HUES64 (cell line): ENCODE measurements around the gene MRRF.
"Not testable (repeated sequence)": the region's sequence is repeated elsewhere in the genome, so short reads cannot be mapped to it uniquely, and the experiment has no call there.

Experiments
- H3K27ac ChIP-seq: 2 replicates; pipeline ENCODE4 v1.7.0; 2013; ENCODE audit warnings: low read depth, low read length, inconsistent platforms
- H3K27me3 ChIP-seq: 2 replicates; pipeline ENCODE4 v1.6.1; 2013; ENCODE audit warnings: mild to moderate bottlenecking, low read length; ENCODE audit not compliant: insufficient read depth
- H3K36me3 ChIP-seq: 2 replicates; pipeline ENCODE4 v1.6.1; 2013; ENCODE audit warnings: mild to moderate bottlenecking, low read length; ENCODE audit not compliant: insufficient read depth
- H3K4me1 ChIP-seq: 2 replicates; pipeline ENCODE4 v1.6.1; 2013; ENCODE audit warnings: mild to moderate bottlenecking, low read length, moderate library complexity; ENCODE audit not compliant: insufficient read depth
- H3K4me3 ChIP-seq: 2 replicates; pipeline ENCODE4 v1.5.1; 2013; ENCODE audit warnings: mild to moderate bottlenecking, low read length, moderate library complexity
- H3K9ac ChIP-seq: 2 replicates; pipeline ENCODE4 v1.6.1; 2013; ENCODE audit warnings: mild to moderate bottlenecking, low read depth, low read length
- H3K9me3 ChIP-seq: 2 replicates; pipeline ENCODE4 v1.6.1; 2013; ENCODE audit warnings: low read depth, low read length; ENCODE audit not compliant: insufficient read depth
- WGBS: fragments of 150-250, 120-280 bp; methylation state at CpG from one replicate; pipeline ENCODE4 v1.1.7; 2013; ENCODE audit warnings: missing lambda C conversion rate; 5-methylcytosine and 5-hydroxymethylcytosine counted together

Gene MRRF

GRCh38 chr9:122347348-122348287 is 82.9 kb downstream of the MRRF start:
- peak overlapping the region; percentile 72 for H3K4me3 ChIP-seq
- H3K27ac ChIP-seq = no peak overlapping the region
- H3K9ac ChIP-seq = peak overlapping the region; percentile 65
- no peaks in the 10 kb centered on the region for H3K36me3 ChIP-seq
- peaks cover 40% of the 10 kb centered on the region for H3K27me3 ChIP-seq
- peaks cover 3% of the 10 kb centered on the region for H3K4me1 ChIP-seq
- 40% methylated on average over 16 of the region's 16 CpGs for WGBS
- no peaks in the 10 kb centered on the region for H3K9me3 ChIP-seq

GRCh38 chr9:122348288-122348777 is 83.7 kb downstream of the MRRF start:
- Histone ChIP-seq H3K9ac (no peak overlapping the region), H3K27me3 (peaks cover 40% of the 10 kb centered on the region), H3K27ac (no peak overlapping the region), H3K4me1 (no peaks in the 10 kb centered on the region), H3K36me3 (no peaks in the 10 kb centered on the region), H3K9me3 (no peaks in the 10 kb centered on the region), H3K4me3 (no peak overlapping the region)
- 74% methylated on average over 12 of the region's 12 CpGs for WGBS

- Histone ChIP-seq H3K27ac (no peak overlapping the region), H3K27me3 (peaks cover 40% of the 10 kb centered on the region), H3K9ac (no peak overlapping the region), H3K36me3 (no peaks in the 10 kb centered on the region), H3K4me3 (no peak overlapping the region), H3K4me1 (no peaks in the 10 kb centered on the region), H3K9me3 (no peaks in the 10 kb centered on the region)
- 90% methylated on average over 2 of the region's 2 CpGs for WGBS
These were observed 84.1 kb downstream of the MRRF start for GRCh38 chr9:122348791-122349190.

GRCh38 chr9:122349201-122349600 is 84.5 kb downstream of the MRRF start:
- no peaks in the 10 kb centered on the region for H3K4me1 ChIP-seq
- no peaks in the 10 kb centered on the region for H3K36me3 ChIP-seq
- peaks cover 40% of the 10 kb centered on the region for H3K27me3 ChIP-seq
- H3K27ac ChIP-seq = no peak overlapping the region
- 89% methylated on average over 4 of the region's 4 CpGs for WGBS
- H3K9me3 ChIP-seq = no peaks in the 10 kb centered on the region
- H3K4me3 ChIP-seq = no peak overlapping the region
- H3K9ac ChIP-seq = no peak overlapping the region

- H3K27me3 ChIP-seq = peaks cover 33% of the 10 kb centered on the region
- no peaks in the 10 kb centered on the region for H3K4me1 ChIP-seq
- H3K36me3 ChIP-seq = no peaks in the 10 kb centered on the region
- WGBS = 53% methylated on average over 11 of the region's 11 CpGs
- H3K4me3 ChIP-seq = no peak overlapping the region
- H3K9ac ChIP-seq = no peak overlapping the region
- H3K9me3 ChIP-seq = no peaks in the 10 kb centered on the region
- H3K27ac ChIP-seq = no peak overlapping the region
These were observed 86.1 kb downstream of the MRRF start for GRCh38 chr9:122350577-122351355.

- Histone ChIP-seq H3K9ac (no peak overlapping the region), H3K27ac (no peak overlapping the region), H3K4me3 (no peak overlapping the region), H3K9me3 (no peaks in the 10 kb centered on the region), H3K27me3 (0 out of 2 replicates have a peak, but pooled peaks cover 6% of the 10 kb centered on the region), H3K4me1 (no peaks in the 10 kb centered on the region), H3K36me3 (no peaks in the 10 kb centered on the region)
- WGBS = 88% methylated on average over 8 of the region's 8 CpGs
These were observed 90.0 kb downstream of the MRRF start for GRCh38 chr9:122354536-122355199.

- Histone ChIP-seq H3K9me3 (no peaks in the 10 kb centered on the region), H3K27me3 (no peaks in the 10 kb centered on the region), H3K4me1 (no peaks in the 10 kb centered on the region), H3K4me3 (no peak overlapping the region), H3K9ac (no peak overlapping the region), H3K36me3 (no peaks in the 10 kb centered on the region), H3K27ac (no peak overlapping the region)
- 94% methylated on average over 3 of the region's 4 CpGs for WGBS
These were observed 90.7 kb downstream of the MRRF start for GRCh38 chr9:122355336-122355875.

GRCh38 chr9:122356627-122357026 is 91.9 kb downstream of the MRRF start:
- Histone ChIP-seq H3K9ac (no peak overlapping the region), H3K27ac (no peak overlapping the region), H3K4me1 (no peaks in the 10 kb centered on the region), H3K4me3 (no peak overlapping the region), H3K36me3 (no peaks in the 10 kb centered on the region), H3K9me3 (no peaks in the 10 kb centered on the region), H3K27me3 (no peaks in the 10 kb centered on the region)
- WGBS = 15% methylated on average over 2 of the region's 2 CpGs

GRCh38 chr9:122360891-122361290 is 96.2 kb downstream of the MRRF start:
- H3K36me3 ChIP-seq = no peaks in the 10 kb centered on the region
- 87% methylated on average over 8 of the region's 8 CpGs for WGBS

GRCh38 chr9:122363131-122363530 is 98.4 kb downstream of the MRRF start:
- not testable (repeated sequence) for H3K27me3 ChIP-seq, H3K27ac ChIP-seq, H3K4me1 ChIP-seq, H3K36me3 ChIP-seq, H3K4me3 ChIP-seq, H3K9me3 ChIP-seq, H3K9ac ChIP-seq
- 94% methylated on average over 12 of the region's 12 CpGs for WGBS

More at GRCh38 chr9:122360891-122361290, 96.2 kb downstream of the MRRF start:
- Histone ChIP-seq H3K27ac (no peak overlapping the region), H3K9ac (no peak overlapping the region), H3K27me3 (no peaks in the 10 kb centered on the region), H3K4me3 (no peak overlapping the region), H3K4me1 (no peaks in the 10 kb centered on the region), H3K9me3 (no peaks in the 10 kb centered on the region)
